ENCODE results near the gene C14orf93. TPM values are rescaled to one million over a fixed set of nuclear protein-coding genes. Genes with fewer than 3 reads are reported as not detected.

Gene C14orf93
- polyA plus RNA-seq, 1 donor from 2014 or later: 4.7 TPM

DNA sequence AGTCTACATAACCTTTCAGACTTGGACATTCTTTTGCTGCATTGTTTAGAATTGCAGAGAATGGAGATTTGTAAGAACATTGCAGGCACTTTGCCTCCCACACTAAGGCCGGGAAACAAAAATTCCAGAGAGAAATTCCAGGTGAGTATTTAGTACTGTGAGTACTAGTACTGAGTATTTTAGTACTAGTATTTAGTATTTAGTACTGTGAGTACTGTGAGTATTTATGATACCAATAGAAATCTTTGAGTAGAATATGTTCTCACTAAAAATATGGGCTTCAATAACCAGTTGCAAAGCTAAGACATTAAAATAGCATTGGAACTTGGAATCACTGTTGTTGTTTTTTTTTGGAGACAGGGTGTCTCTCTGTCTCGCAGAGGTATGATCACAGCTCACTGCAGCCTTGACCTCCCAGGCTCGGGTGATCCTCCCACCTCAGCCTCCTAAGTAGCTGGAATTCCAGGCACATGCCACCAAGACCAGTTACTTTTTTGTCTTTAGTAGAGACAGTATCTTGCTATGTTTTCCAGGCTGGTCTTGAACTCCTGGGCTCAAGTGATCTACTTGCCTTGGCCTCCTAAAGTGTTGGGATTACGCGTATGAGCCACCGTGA lies 47.8 kb downstream of the C14orf93 start:
- Histone ChIP-seq H3K36me3 (ENCODE audit: insufficient read depth, low read length) (no peaks in the 10 kb centered on the region), H3K9me3 (ENCODE audit: low read length) (no peaks in the 10 kb centered on the region), H2AFZ (ENCODE audit: low read depth, low read length) (no peak overlapping the region), H3K9me2 (ENCODE audit: insufficient read depth, low read length) (no peaks in the 10 kb centered on the region), H3K27me3 (ENCODE audit: insufficient read depth, low read depth, low read length) (no peaks in the 10 kb centered on the region), H3K27ac (ENCODE audit: low read length) (no peak overlapping the region), H3K4me2 (ENCODE audit: low read length) (no peak overlapping the region), H4K20me1 (ENCODE audit: insufficient read depth) (no peaks in the 10 kb centered on the region), H3F3A (ENCODE audit: insufficient read depth, low read length, poor library complexity, severe bottlenecking) (no peaks in the 10 kb centered on the region), H3K4me3 (ENCODE audit: low read length) (no peak overlapping the region), H3K79me2 (replicated peaks; ENCODE audit: insufficient read depth, low read length) (no peaks in the 10 kb centered on the region), H3K9ac (ENCODE audit: low read length) (no peak overlapping the region)
- TF ChIP-seq SMC3 (conservative IDR thresholded peaks at IDR 0.05; ENCODE audit: poor library complexity): no peak
- no peak for TF ChIP-seq POLR2AphosphoS5 (IDR thresholded peaks at IDR 0.05)
- TF ChIP-seq MXI1 (conservative IDR thresholded peaks at IDR 0.05; ENCODE audit: poor library complexity, severe bottlenecking): no peak
- no peak for TF ChIP-seq REST (IDR thresholded peaks at IDR 0.05; ENCODE audit: borderline replicate concordance)
- TF ChIP-seq EZH2 (IDR thresholded peaks at IDR 0.05; ENCODE audit: borderline replicate concordance, insufficient read depth, low read length, poor library complexity, severe bottlenecking): no peak
- TF ChIP-seq, protein P1, sequence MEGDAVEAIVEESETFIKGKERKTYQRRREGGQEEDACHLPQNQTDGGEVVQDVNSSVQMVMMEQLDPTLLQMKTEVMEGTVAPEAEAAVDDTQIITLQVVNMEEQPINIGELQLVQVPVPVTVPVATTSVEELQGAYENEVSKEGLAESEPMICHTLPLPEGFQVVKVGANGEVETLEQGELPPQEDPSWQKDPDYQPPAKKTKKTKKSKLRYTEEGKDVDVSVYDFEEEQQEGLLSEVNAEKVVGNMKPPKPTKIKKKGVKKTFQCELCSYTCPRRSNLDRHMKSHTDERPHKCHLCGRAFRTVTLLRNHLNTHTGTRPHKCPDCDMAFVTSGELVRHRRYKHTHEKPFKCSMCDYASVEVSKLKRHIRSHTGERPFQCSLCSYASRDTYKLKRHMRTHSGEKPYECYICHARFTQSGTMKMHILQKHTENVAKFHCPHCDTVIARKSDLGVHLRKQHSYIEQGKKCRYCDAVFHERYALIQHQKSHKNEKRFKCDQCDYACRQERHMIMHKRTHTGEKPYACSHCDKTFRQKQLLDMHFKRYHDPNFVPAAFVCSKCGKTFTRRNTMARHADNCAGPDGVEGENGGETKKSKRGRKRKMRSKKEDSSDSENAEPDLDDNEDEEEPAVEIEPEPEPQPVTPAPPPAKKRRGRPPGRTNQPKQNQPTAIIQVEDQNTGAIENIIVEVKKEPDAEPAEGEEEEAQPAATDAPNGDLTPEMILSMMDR (IDR thresholded peaks at IDR 0.05; ENCODE audit: poor library complexity, severe bottlenecking): no peak
- no peak for TF ChIP-seq EP300 (conservative IDR thresholded peaks at IDR 0.05; ENCODE audit: poor library complexity, severe bottlenecking)
- TF ChIP-seq RAD21 (conservative IDR thresholded peaks at IDR 0.05): no peak
- no peak for TF ChIP-seq TAF1 (IDR thresholded peaks at IDR 0.05; ENCODE audit: low read depth)

GRCh38 chr14:22955702-22956569 lies 54.0 kb downstream of the C14orf93 start:
- peak overlapping the region; percentile 65 for H2AFZ ChIP-seq (ENCODE audit: low read depth, low read length)
- no peak for TF ChIP-seq EZH2 (IDR thresholded peaks at IDR 0.05; ENCODE audit: borderline replicate concordance, insufficient read depth, low read length, poor library complexity, severe bottlenecking)
- no peak for TF ChIP-seq TAF1 (IDR thresholded peaks at IDR 0.05; ENCODE audit: low read depth)
- no peak for TF ChIP-seq RAD21 (conservative IDR thresholded peaks at IDR 0.05)
- TF ChIP-seq EP300 (conservative IDR thresholded peaks at IDR 0.05; ENCODE audit: poor library complexity, severe bottlenecking): no peak
- no peak for TF ChIP-seq MXI1 (conservative IDR thresholded peaks at IDR 0.05; ENCODE audit: poor library complexity, severe bottlenecking)
- no peaks in the 10 kb centered on the region for H3K36me3 ChIP-seq (ENCODE audit: insufficient read depth, low read length)
- peak overlapping the region; percentile 63 for H3K9ac ChIP-seq (ENCODE audit: low read length)
- peak overlapping the region; percentile 71 for H3K4me3 ChIP-seq (ENCODE audit: low read length)
- peaks cover 5% of the 10 kb centered on the region for H3K27me3 ChIP-seq (ENCODE audit: insufficient read depth, low read depth, low read length)
- no peaks in the 10 kb centered on the region for H3K9me3 ChIP-seq (ENCODE audit: low read length)
- no peaks in the 10 kb centered on the region for H3K79me2 ChIP-seq (replicated peaks; ENCODE audit: insufficient read depth, low read length)
- no peak overlapping the region for H3K27ac ChIP-seq (ENCODE audit: low read length)
- no peaks in the 10 kb centered on the region for H4K20me1 ChIP-seq (ENCODE audit: insufficient read depth)
- H3K4me2 ChIP-seq (ENCODE audit: low read length): peak overlapping the region; percentile 19
- no peaks in the 10 kb centered on the region for H3F3A ChIP-seq (ENCODE audit: insufficient read depth, low read length, poor library complexity, severe bottlenecking)
- H3K9me2 ChIP-seq (ENCODE audit: insufficient read depth, low read length): no peaks in the 10 kb centered on the region

All from neural cell (in vitro differentiated cells).